Trophoblast cell (in vitro differentiated cells and primary cell): ENCODE measurements around the gene LDLRAD4.

Experiments
- DNase-seq, 2 donors: peaks; one replicate each; pipeline ENCODE4 v3.0.0-alpha.2; 2016
- H2AFZ ChIP-seq: 2 replicates; pipeline ENCODE4 v1.6.1; 2013; ENCODE audit warnings: low read length, moderate library complexity, mild to moderate bottlenecking; ENCODE audit not compliant: insufficient read depth, poor library complexity
- H2AK5ac ChIP-seq: 2 replicates; pipeline ENCODE4 v1.6.1; 2013; ENCODE audit warnings: mild to moderate bottlenecking, low read length
- H2BK120ac ChIP-seq: 2 replicates; pipeline ENCODE4 v1.6.1; 2013; ENCODE audit warnings: low read length, mild to moderate bottlenecking, moderate library complexity; ENCODE audit not compliant: insufficient read depth, poor library complexity
- H2BK12ac ChIP-seq: 2 replicates; pipeline ENCODE4 v1.6.1; 2013; ENCODE audit warnings: mild to moderate bottlenecking, low read length, moderate library complexity
- H2BK5ac ChIP-seq: 2 replicates; pipeline ENCODE4 v1.6.1; 2013; ENCODE audit warnings: low read length, low read depth, moderate library complexity, mild to moderate bottlenecking; ENCODE audit not compliant: poor library complexity
- H3K14ac ChIP-seq: 2 replicates; pipeline ENCODE4 v1.6.1; 2013; ENCODE audit warnings: mild to moderate bottlenecking, low read length
- H3K18ac ChIP-seq: 2 replicates; pipeline ENCODE4 v1.6.1; 2013; ENCODE audit warnings: mild to moderate bottlenecking, low read length
- H3K23ac ChIP-seq: 2 replicates; pipeline ENCODE4 v1.6.1; 2013; ENCODE audit warnings: low read length
- H3K27ac ChIP-seq: 2 replicates; pipeline ENCODE4 v1.5.1; 2013; ENCODE audit warnings: low read depth, mild to moderate bottlenecking, inconsistent platforms, low read length, moderate library complexity
- H3K27me3 ChIP-seq: 2 replicates; pipeline ENCODE4 v1.6.1; 2013; ENCODE audit warnings: inconsistent platforms, mild to moderate bottlenecking, low read length, moderate library complexity; ENCODE audit not compliant: insufficient read depth
- H3K36me3 ChIP-seq, 2 experiments: 1 replicate in 1 of 2; 2 replicates in 1 of 2; pipeline ENCODE4 v1.6.1; 2013; ENCODE audit warnings: low read length in 2 of 2, mild to moderate bottlenecking in 2 of 2, moderate library complexity in 1 of 2; ENCODE audit not compliant: insufficient read depth in 2 of 2, control insufficient read depth in 1 of 2
- H3K4ac ChIP-seq: 2 replicates; pipeline ENCODE4 v1.6.1; 2013; ENCODE audit warnings: low read depth, mild to moderate bottlenecking, low read length, moderate library complexity
- H3K4me1 ChIP-seq, 2 experiments: 1 replicate in 1 of 2; 2 replicates in 1 of 2; pipeline ENCODE4 v1.6.1; 2013; ENCODE audit warnings: low read length in 2 of 2, mild to moderate bottlenecking in 2 of 2, moderate library complexity in 1 of 2; ENCODE audit not compliant: insufficient read depth in 2 of 2, control insufficient read depth in 1 of 2
- H3K4me2 ChIP-seq: 2 replicates; pipeline ENCODE4 v1.6.1; 2013; ENCODE audit warnings: inconsistent platforms, mild to moderate bottlenecking, low read length, moderate library complexity
- H3K4me3 ChIP-seq: 2 replicates; pipeline ENCODE4 v1.5.1; 2013; ENCODE audit warnings: mild to moderate bottlenecking, low read depth, low read length, inconsistent platforms
- H3K79me1 ChIP-seq: one replicate; pipeline ENCODE4 v1.6.1; 2013; ENCODE audit warnings: low read length
- H3K79me2 ChIP-seq: 2 replicates; pipeline ENCODE4 v1.6.1; 2013; ENCODE audit warnings: low read length, mild to moderate bottlenecking; ENCODE audit not compliant: control insufficient read depth, insufficient read depth, poor library complexity
- H3K9ac ChIP-seq: 2 replicates; pipeline ENCODE4 v1.6.1; 2013; ENCODE audit warnings: mild to moderate bottlenecking, low read length
- H3K9me3 ChIP-seq: 2 replicates; pipeline ENCODE4 v1.6.1; 2013; ENCODE audit warnings: low read depth, mild to moderate bottlenecking, control low read depth, inconsistent platforms, low read length; ENCODE audit not compliant: insufficient read depth
- H4K12ac ChIP-seq: 2 replicates; pipeline ENCODE4 v1.6.1; 2013; ENCODE audit warnings: low read depth, mild to moderate bottlenecking, low read length, moderate library complexity
- H4K8ac ChIP-seq: 2 replicates; pipeline ENCODE4 v1.6.1; 2013; ENCODE audit warnings: low read depth, mild to moderate bottlenecking, low read length, moderate library complexity
- H4K91ac ChIP-seq: one replicate; pipeline ENCODE4 v1.6.1; 2013; ENCODE audit warnings: low read depth, mild to moderate bottlenecking, low read length, moderate library complexity
- WGBS: extraction: QIAGEN DNeasy Blood & Tissue Kit; methylation state at CpG from one replicate; pipeline ENCODE4 v1.1.7; 2013; ENCODE audit warnings: missing lambda C conversion rate; ENCODE audit not compliant: insufficient read length, insufficient coverage; ENCODE audit errors: extremely low coverage; 5-methylcytosine and 5-hydroxymethylcytosine counted together

LDLRAD4 gene

GRCh38 chr18:13441736-13442135 is 223.2 kb downstream of the LDLRAD4 start:
- H4K8ac ChIP-seq: no peak overlapping the region
- H2BK120ac ChIP-seq: no peak overlapping the region
- no peak overlapping the region for H3K14ac ChIP-seq
- H3K23ac ChIP-seq: no peak overlapping the region
- no peaks in the 10 kb centered on the region for H3K79me2 ChIP-seq
- no peaks in the 10 kb centered on the region for H3K36me3 ChIP-seq
- no peak overlapping the region for H3K18ac ChIP-seq
- H2AFZ ChIP-seq: no peak overlapping the region
- H2BK5ac ChIP-seq: no peak overlapping the region
- no peak overlapping the region for H4K12ac ChIP-seq
- DNase-seq: no peak
- H2AK5ac ChIP-seq: no peak overlapping the region
- no peak overlapping the region for H3K4me2 ChIP-seq
- H3K4me3 ChIP-seq: no peak overlapping the region
- no peak overlapping the region for H3K27ac ChIP-seq
- H2BK12ac ChIP-seq: no peak overlapping the region
- no peak overlapping the region for H3K9ac ChIP-seq
- H3K79me1 ChIP-seq: no peaks in the 10 kb centered on the region
- H3K4me1 ChIP-seq: peaks cover 0 to 2% of the 10 kb centered on the region in 2 experiments
- WGBS: 100% methylated on average over 1 of the region's 3 CpGs
- peaks cover 5% of the 10 kb centered on the region for H3K9me3 ChIP-seq
- H3K27me3 ChIP-seq: no peaks in the 10 kb centered on the region
- no peak overlapping the region for H4K91ac ChIP-seq
- no peak overlapping the region for H3K4ac ChIP-seq

GRCh38 chr18:13442451-13442850 is 223.9 kb downstream of the LDLRAD4 start:
- Histone ChIP-seq H3K9ac (no peak overlapping the region), H2AK5ac (no peak overlapping the region), H3K27ac (no peak overlapping the region), H2BK12ac (no peak overlapping the region), H3K36me3 (no peaks in the 10 kb centered on the region), H2AFZ (no peak overlapping the region), H3K18ac (no peak overlapping the region), H3K4me1 (peaks cover 0 to 2% of the 10 kb centered on the region in 2 experiments), H3K23ac (no peak overlapping the region), H3K9me3 (peaks cover 5% of the 10 kb centered on the region), H3K79me2 (no peaks in the 10 kb centered on the region), H3K4me3 (no peak overlapping the region), H2BK5ac (no peak overlapping the region), H3K4me2 (no peak overlapping the region), H4K91ac (no peak overlapping the region), H2BK120ac (no peak overlapping the region), H4K12ac (no peak overlapping the region), H4K8ac (no peak overlapping the region), H3K79me1 (no peaks in the 10 kb centered on the region), H3K4ac (no peak overlapping the region), H3K14ac (no peak overlapping the region), H3K27me3 (no peaks in the 10 kb centered on the region)
- no peak for DNase-seq
- WGBS: no CpG with 5 or more reads among the region's 17 CpGs

GRCh38 chr18:13443552-13443951 is 225.0 kb downstream of the LDLRAD4 start:
- Histone ChIP-seq H2BK120ac (no peak overlapping the region), H4K91ac (no peak overlapping the region), H3K9ac (no peak overlapping the region), H4K12ac (no peak overlapping the region), H3K9me3 (peaks cover 3% of the 10 kb centered on the region), H2BK12ac (no peak overlapping the region), H3K27me3 (no peaks in the 10 kb centered on the region), H3K14ac (no peak overlapping the region), H3K79me2 (no peaks in the 10 kb centered on the region), H3K23ac (no peak overlapping the region), H3K79me1 (no peaks in the 10 kb centered on the region), H3K4ac (no peak overlapping the region), H2BK5ac (no peak overlapping the region), H2AFZ (no peak overlapping the region), H3K4me2 (no peak overlapping the region), H3K4me3 (no peak overlapping the region), H4K8ac (no peak overlapping the region), H2AK5ac (no peak overlapping the region), H3K27ac (no peak overlapping the region), H3K18ac (no peak overlapping the region), H3K36me3 (no peaks in the 10 kb centered on the region), H3K4me1 (peaks cover 2 to 5% of the 10 kb centered on the region in 2 experiments)
- no peak for DNase-seq
- no CpG with 5 or more reads among the region's 14 CpGs for WGBS

GRCh38 chr18:13444430-13445240 is 226.1 kb downstream of the LDLRAD4 start:
- Histone ChIP-seq H3K4me3 (peak overlapping the region; percentile 58), H3K27ac (no peak overlapping the region), H3K4me1 (peaks cover 2 to 5% of the 10 kb centered on the region in 2 experiments), H4K12ac (no peak overlapping the region), H2AK5ac (no peak overlapping the region), H4K91ac (no peak overlapping the region), H3K9ac (no peak overlapping the region), H3K14ac (no peak overlapping the region), H3K36me3 (no peaks in the 10 kb centered on the region), H3K79me1 (no peaks in the 10 kb centered on the region), H3K23ac (no peak overlapping the region), H2BK5ac (no peak overlapping the region), H3K9me3 (peaks cover 3% of the 10 kb centered on the region), H2BK120ac (no peak overlapping the region), H3K27me3 (no peaks in the 10 kb centered on the region), H2BK12ac (no peak overlapping the region), H3K4me2 (no peak overlapping the region), H3K4ac (no peak overlapping the region), H3K18ac (no peak overlapping the region), H3K79me2 (no peaks in the 10 kb centered on the region), H4K8ac (no peak overlapping the region), H2AFZ (no peak overlapping the region)
- no CpG with 5 or more reads among the region's 8 CpGs for WGBS
- DNase-seq: no peak
